ENCODE data around the gene SMG6. TPM values are rescaled to one million over a fixed set of nuclear protein-coding genes. Genes with fewer than 3 reads are reported as not detected.
"Not testable (repeated sequence)": the region's sequence is repeated elsewhere in the genome, so short reads cannot be mapped to it uniquely, and the experiment has no call there.

Gene SMG6
- total and polyA plus RNA-seq, 3 experiments from 2014 or later, result 11.2 to 54.1 (median 53.3) TPM

GRCh38 chr17:2151358-2152033, 152.1 kb downstream of the SMG6 start:
- Mint-ChIP-seq H3K4me1 (peaks cover 4 to 10% (median 10%) of the 10 kb centered on the region in 3 donors), H3K36me3 (peaks cover 0 to 74% (median 23%) of the 10 kb centered on the region in 3 donors), H3K4me3 (no peak overlapping the region), H3K9me3 (no peaks in the 10 kb centered on the region), H3K27ac (peak overlapping the region in 4 of 8 donors; percentile 21 to 55 (median 38)), H3K27me3 (no peaks in the 10 kb centered on the region)
- ChIA-PET CTCF (interaction anchor here (1.6 kb wide), 1 partner anchor 97 kb away, joined by 3 read pairs; the partner anchor contains the start of gene HIC1), POLR2A (no interaction called here)
- H3K4me3 ChIP-seq (ENCODE audit: low read length), result no peak overlapping the region
- DNase-seq, result no peak
- H3K27me3 ChIP-seq (ENCODE audit: insufficient read depth, low read length, poor library complexity, severe bottlenecking), result no peaks in the 10 kb centered on the region
- H3K36me3 ChIP-seq (ENCODE audit: insufficient read depth, low read length), result no peaks in the 10 kb centered on the region
- no peaks in the 10 kb centered on the region for H3K4me1 ChIP-seq (ENCODE audit: insufficient read depth, low read length)
- no peaks in the 10 kb centered on the region for H3K9me3 ChIP-seq (ENCODE audit: low read length)
- H3K27ac ChIP-seq (ENCODE audit: low read depth, low read length), result no peak overlapping the region

DNA sequence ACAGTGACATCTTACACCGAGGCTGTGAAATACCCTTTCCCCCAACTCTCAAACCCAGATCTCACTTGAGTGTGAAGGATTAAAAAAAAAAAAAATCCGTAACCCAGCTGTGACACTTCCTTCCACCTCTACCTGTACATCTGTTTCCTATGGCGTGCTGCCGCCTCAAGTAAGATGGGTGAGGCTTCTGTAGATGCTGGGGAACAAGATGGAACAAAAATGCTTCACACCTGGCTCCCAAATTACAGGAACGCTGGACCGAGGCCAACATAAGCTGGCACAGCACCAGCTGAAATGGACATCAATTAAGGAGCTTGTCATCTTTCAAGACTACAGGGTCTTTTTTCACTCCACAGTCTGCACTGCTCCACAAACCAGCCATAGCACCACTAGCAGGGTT, 152.8 kb downstream of the SMG6 start:
- POLR2A ChIA-PET, result no interaction called here
- no peak for DNase-seq

DNA sequence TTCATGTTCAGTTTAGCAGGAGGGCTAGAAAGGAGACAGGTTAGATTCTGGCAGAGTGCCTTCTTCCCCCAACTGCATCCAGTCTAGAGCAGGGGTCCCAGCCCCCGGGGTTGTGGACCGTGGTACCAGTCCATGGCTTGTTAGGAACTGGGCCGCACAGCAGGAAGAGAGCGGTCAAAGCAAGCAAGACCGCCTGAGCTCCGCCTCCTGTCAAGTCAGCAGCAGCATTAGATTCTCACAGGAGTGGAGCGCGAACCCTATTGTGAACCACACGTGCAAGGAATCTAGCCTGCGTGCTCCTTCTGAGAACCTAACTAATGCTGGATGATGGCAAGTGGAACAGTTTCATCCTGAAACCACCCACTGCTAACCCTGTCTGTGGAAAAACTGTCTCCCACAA, 153.7 kb downstream of the SMG6 start:
- ChIA-PET CTCF (interaction anchor here (0.7 to 1.6 kb wide), 2 partner anchors 48 to 96 kb away, joined by 3 read pairs; partner anchors contain the start of gene HIC1), POLR2A (interaction anchor here (0.7 kb wide), 1 partner anchor 264 kb away, joined by 12 read pairs; no protein-coding TSS in a partner anchor)
- Mint-ChIP-seq H3K9me3 (no peaks in the 10 kb centered on the region), H3K36me3 (peaks cover 0 to 71% (median 23%) of the 10 kb centered on the region in 3 donors), H3K4me3 (no peak overlapping the region), H3K27me3 (no peaks in the 10 kb centered on the region), H3K27ac (no peak overlapping the region), H3K4me1 (peaks cover 9 to 11% (median 10%) of the 10 kb centered on the region in 3 donors)
- Histone ChIP-seq H3K27ac (ENCODE audit: low read depth, low read length) (no peak overlapping the region), H3K4me1 (ENCODE audit: insufficient read depth, low read length) (no peaks in the 10 kb centered on the region), H3K9me3 (ENCODE audit: low read length) (no peaks in the 10 kb centered on the region), H3K36me3 (ENCODE audit: insufficient read depth, low read length) (no peaks in the 10 kb centered on the region), H3K27me3 (ENCODE audit: insufficient read depth, low read length, poor library complexity, severe bottlenecking) (no peaks in the 10 kb centered on the region), H3K4me3 (ENCODE audit: low read length) (no peak overlapping the region)
- DNase-seq, result no peak

More for the DNA sequence above, 152.8 kb downstream of the SMG6 start:
- Mint-ChIP-seq H3K27me3 (no peaks in the 10 kb centered on the region), H3K4me1 (peaks cover 10 to 16% (median 13%) of the 10 kb centered on the region in 3 donors), H3K27ac (peak overlapping the region in 5 of 8 donors; percentile 23 to 76 (median 43)), H3K36me3 (peaks cover 0 to 75% (median 23%) of the 10 kb centered on the region in 3 donors), H3K4me3 (no peak overlapping the region), H3K9me3 (no peaks in the 10 kb centered on the region)
- H3K27ac ChIP-seq (ENCODE audit: low read depth, low read length), result no peak overlapping the region
- CTCF ChIA-PET, result interaction anchor here (1.6 kb wide), 1 partner anchor 97 kb away, joined by 3 read pairs; the partner anchor contains the start of gene HIC1
- H3K4me3 ChIP-seq (ENCODE audit: low read length), result no peak overlapping the region
- no peaks in the 10 kb centered on the region for H3K27me3 ChIP-seq (ENCODE audit: insufficient read depth, low read length, poor library complexity, severe bottlenecking)
- no peaks in the 10 kb centered on the region for H3K4me1 ChIP-seq (ENCODE audit: insufficient read depth, low read length)
- H3K9me3 ChIP-seq (ENCODE audit: low read length), result no peaks in the 10 kb centered on the region
- H3K36me3 ChIP-seq (ENCODE audit: insufficient read depth, low read length), result no peaks in the 10 kb centered on the region

DNA sequence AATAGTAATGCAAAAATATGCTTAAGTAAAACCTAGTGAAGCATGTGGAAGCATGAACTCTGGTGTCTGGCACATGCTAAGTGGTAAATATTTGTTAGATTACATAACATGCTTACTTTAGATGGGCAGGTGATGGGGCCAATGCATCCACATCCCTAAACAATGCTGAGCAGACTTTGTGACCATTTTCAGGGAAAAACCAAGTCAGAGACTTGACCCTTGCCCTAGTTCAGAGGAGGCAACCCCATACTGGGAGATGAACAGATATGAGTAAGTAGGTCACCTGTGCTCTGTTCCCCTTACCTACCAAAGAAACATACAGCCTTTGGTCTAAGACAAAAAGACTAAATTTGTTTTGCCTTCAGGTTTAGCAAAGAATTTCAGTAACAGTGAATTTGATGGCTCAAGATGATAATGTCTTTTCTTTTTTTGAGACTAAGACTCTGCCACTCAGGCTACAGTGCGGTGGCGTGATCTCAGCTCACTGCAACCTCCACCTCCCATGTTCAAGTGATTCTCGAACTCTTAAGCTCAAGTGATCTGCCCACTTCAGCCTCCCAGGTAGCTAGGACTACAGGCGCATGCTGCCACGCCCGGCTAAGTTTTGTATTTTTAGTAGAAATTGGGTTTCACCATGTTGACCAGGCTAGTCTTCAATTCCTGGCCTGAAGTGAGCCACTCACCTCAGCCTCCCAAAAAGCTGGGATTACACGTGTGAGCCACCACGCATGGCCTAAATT, 157.3 kb downstream of the SMG6 start:
- peak overlapping the region in 3 of 7 donors; percentile 5 to 46 (median 31) for H3K4me3 Mint-ChIP-seq
- CTCF ChIA-PET, result interaction anchor here (1.3 to 1.4 kb wide), 2 partner anchors 88 to 91 kb away, joined by 5 to 6 read pairs; partner anchors contain the start of gene HIC1
- no peaks in the 10 kb centered on the region for H3K36me3 ChIP-seq (ENCODE audit: insufficient read depth, low read length)

DNA sequence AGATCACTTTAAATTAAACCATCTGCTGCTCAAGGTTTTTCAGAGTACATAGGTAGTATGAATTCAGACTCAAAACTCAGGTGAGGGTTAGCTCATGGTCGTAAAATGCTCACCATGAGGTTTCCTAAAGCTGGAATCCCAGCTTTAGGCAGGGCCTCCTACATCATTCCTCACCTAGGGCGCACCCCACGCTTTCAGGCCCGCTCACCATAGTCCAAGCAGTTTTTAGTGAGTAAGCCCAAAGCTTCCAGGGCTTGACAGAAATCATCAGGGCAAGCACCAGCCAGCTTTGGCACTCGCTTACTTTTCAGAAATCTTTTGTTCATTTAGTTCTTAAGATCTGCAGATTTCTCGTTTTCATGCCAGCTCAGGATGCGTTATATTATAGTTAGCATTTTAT, 158.9 kb downstream of the SMG6 start:
- H3K27me3 Mint-ChIP-seq, result peaks cover 0 to 2% of the 10 kb centered on the region in 2 donors
- peaks cover 0 to 38% (median 12%) of the 10 kb centered on the region in 3 donors for H3K36me3 Mint-ChIP-seq
- DNase-seq, result no peak
- H3K9me3 ChIP-seq (ENCODE audit: low read length), result no peaks in the 10 kb centered on the region
- peaks cover 5 to 14% (median 10%) of the 10 kb centered on the region in 3 donors for H3K4me1 Mint-ChIP-seq
- POLR2A ChIA-PET, result no interaction called here
- no peaks in the 10 kb centered on the region for H3K27me3 ChIP-seq (ENCODE audit: insufficient read depth, low read length, poor library complexity, severe bottlenecking)
- no peaks in the 10 kb centered on the region for H3K36me3 ChIP-seq (ENCODE audit: insufficient read depth, low read length)
- no peak overlapping the region for H3K27ac Mint-ChIP-seq
- no peak overlapping the region for H3K27ac ChIP-seq (ENCODE audit: low read depth, low read length)
- no peak overlapping the region for H3K4me3 Mint-ChIP-seq
- no peaks in the 10 kb centered on the region for H3K4me1 ChIP-seq (ENCODE audit: insufficient read depth, low read length)
- CTCF ChIA-PET, result interaction anchor here (1.0 to 1.4 kb wide), 2 partner anchors 13 to 25 kb away, joined by 3 to 4 read pairs; no protein-coding TSS in a partner anchor
- H3K4me3 ChIP-seq (ENCODE audit: low read length), result no peak overlapping the region
- H3K9me3 Mint-ChIP-seq, result no peaks in the 10 kb centered on the region

More for the DNA sequence above, 157.3 kb downstream of the SMG6 start:
- Mint-ChIP-seq H3K4me1 (peaks cover 9 to 14% (median 10%) of the 10 kb centered on the region in 3 donors), H3K27ac (peak overlapping the region in 6 of 8 donors; percentile 27 to 88 (median 61)), H3K27me3 (peaks cover 0 to 2% of the 10 kb centered on the region in 2 donors), H3K36me3 (peaks cover 0 to 52% (median 15%) of the 10 kb centered on the region in 3 donors), H3K9me3 (no peaks in the 10 kb centered on the region)
- Histone ChIP-seq H3K4me3 (ENCODE audit: low read length) (no peak overlapping the region), H3K4me1 (ENCODE audit: insufficient read depth, low read length) (no peaks in the 10 kb centered on the region), H3K9me3 (ENCODE audit: low read length) (no peaks in the 10 kb centered on the region), H3K27ac (ENCODE audit: low read depth, low read length) (no peak overlapping the region), H3K27me3 (ENCODE audit: insufficient read depth, low read length, poor library complexity, severe bottlenecking) (no peaks in the 10 kb centered on the region)
- POLR2A ChIA-PET, result no interaction called here
- DNase-seq, result no peak

DNA sequence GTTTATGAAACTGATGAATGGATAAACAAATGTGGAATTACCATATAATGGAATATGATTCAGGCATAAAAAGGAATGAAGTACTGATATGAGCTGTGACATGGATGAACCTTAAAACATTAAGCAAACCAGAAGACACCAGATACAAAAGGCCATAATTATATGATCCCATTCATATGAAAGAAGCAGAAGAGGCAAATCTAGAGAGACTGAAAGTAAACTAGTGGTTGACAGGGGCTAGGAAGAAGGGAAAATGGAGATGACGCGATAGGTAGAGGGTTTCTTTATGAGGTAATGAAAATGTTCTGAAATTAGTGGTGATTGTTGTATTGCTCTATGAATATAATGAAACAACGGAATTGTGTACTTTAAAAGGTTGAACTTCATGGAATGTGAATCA, 160.3 kb downstream of the SMG6 start:
- Histone ChIP-seq H3K4me1 (ENCODE audit: insufficient read depth, low read length) (peaks cover 7% of the 10 kb centered on the region), H3K9me3 (ENCODE audit: low read length) (no peaks in the 10 kb centered on the region), H3K36me3 (ENCODE audit: insufficient read depth, low read length) (no peaks in the 10 kb centered on the region), H3K27ac (ENCODE audit: low read depth, low read length) (no peak overlapping the region), H3K4me3 (ENCODE audit: low read length) (no peak overlapping the region), H3K27me3 (ENCODE audit: insufficient read depth, low read length, poor library complexity, severe bottlenecking) (no peaks in the 10 kb centered on the region)
- no peak for DNase-seq
- Mint-ChIP-seq H3K4me1 (peaks cover 9 to 21% (median 18%) of the 10 kb centered on the region in 3 donors), H3K4me3 (no peak overlapping the region), H3K27me3 (peaks cover 0 to 2% of the 10 kb centered on the region in 2 donors), H3K27ac (peak overlapping the region in 2 of 8 donors; percentile 8 to 38), H3K36me3 (peaks cover 0 to 30% (median 7%) of the 10 kb centered on the region in 3 donors), H3K9me3 (no peaks in the 10 kb centered on the region)
- CTCF ChIA-PET, result no interaction called here
- POLR2A ChIA-PET, result no interaction called here

- H3K36me3 ChIP-seq (ENCODE audit: insufficient read depth, low read length); H3K27ac Mint-ChIP-seq; H3K4me3 ChIP-seq (ENCODE audit: low read length); POLR2A ChIA-PET; CTCF ChIA-PET; DNase-seq; H3K9me3 Mint-ChIP-seq; H3K27me3 ChIP-seq (ENCODE audit: insufficient read depth, low read length, poor library complexity, severe bottlenecking); H3K4me3 Mint-ChIP-seq; H3K9me3 ChIP-seq (ENCODE audit: low read length); H3K27me3 Mint-ChIP-seq; H3K27ac ChIP-seq (ENCODE audit: low read depth, low read length); H3K4me1 ChIP-seq (ENCODE audit: insufficient read depth, low read length): not testable (repeated sequence)
- peaks cover 0 to 30% (median 9%) of the 10 kb centered on the region in 3 donors for H3K36me3 Mint-ChIP-seq
- H3K4me1 Mint-ChIP-seq, result peaks cover 15 to 27% (median 25%) of the 10 kb centered on the region in 3 donors
These were observed 160.9 kb downstream of the SMG6 start for GRCh38 chr17:2142682-2143081.

Data from CD8-positive, alpha-beta memory T cell (primary cell).